LHCN-M2 (cell line): ENCODE results near the gene FIBP. TPM values are rescaled to one million over a fixed set of nuclear protein-coding genes. Genes with fewer than 3 reads are reported as not detected.

Experiments used
- DNase-seq: peaks from one replicate; pipeline ENCODE4 v3.0.0-alpha.2; 2012; ENCODE audit warnings: low read depth
- total RNA-seq: library from RNA; depleted of rRNA; stranded (reverse); fragments of >200 nt; gene quantifications from 2 replicates; pipeline ENCODE4 v1.2.3, GENCODE V29; 2014

Gene FIBP
- total RNA-seq, 1 experiment from 2014 or later = 165 TPM

DNA sequence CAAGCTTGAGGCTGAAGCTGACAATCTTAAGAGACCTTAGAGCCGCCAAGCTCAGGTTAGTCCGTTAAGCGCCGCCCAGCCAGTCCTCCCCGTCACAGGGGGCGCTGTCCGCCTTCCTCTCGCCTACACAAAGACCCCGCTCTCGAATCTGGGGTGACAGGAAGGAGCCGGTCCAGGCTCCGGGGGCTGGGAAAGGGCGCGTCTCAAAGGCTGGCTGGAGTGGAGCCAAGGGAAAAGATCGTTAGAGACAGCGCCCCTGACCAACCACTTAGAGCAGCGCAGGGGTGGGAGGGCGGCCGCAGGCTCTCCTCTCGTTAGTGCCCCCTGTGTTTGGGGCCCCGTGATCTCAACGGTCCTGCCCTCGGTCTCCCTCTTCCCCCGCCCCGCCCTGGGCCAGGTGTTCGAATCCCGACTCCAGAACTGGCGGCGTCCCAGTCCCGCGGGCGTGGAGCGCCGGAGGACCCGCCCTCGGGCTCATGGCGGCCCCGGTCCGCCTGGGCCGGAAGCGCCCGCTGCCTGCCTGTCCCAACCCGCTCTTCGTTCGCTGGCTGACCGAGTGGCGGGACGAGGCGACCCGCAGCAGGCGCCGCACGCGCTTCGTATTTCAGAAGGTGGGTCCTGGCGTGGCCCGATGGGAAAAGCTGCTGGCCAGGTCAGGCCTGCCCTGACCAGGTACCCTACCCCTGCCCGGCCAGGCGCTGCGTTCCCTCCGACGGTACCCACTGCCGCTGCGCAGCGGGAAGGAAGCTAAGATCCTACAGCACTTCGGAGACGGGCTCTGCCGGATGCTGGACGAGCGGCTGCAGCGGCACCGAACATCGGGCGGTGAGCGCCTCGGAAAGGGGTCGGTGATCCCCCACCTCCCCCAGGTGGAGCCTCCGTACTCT, 27.8 kb downstream of the FIBP start, which contains the start of gene MUS81:
MUS81 (plus strand) TSS at position 156 of the 887 bp plus-strand sequence; CDS start at position 477, 321 bp downstream.
- DNase-seq = peak; percentile 98

- DNase-seq = no peak
Measured at GRCh38 chr11:65859812-65860277, 28.4 kb downstream of the FIBP start.

- peak; percentile 97 for DNase-seq
Measured at GRCh38 chr11:65859095-65859811, 29.0 kb downstream of the FIBP start.

GRCh38 chr11:65858681-65859087, 29.6 kb downstream of the FIBP start:
- no peak for DNase-seq

DNA sequence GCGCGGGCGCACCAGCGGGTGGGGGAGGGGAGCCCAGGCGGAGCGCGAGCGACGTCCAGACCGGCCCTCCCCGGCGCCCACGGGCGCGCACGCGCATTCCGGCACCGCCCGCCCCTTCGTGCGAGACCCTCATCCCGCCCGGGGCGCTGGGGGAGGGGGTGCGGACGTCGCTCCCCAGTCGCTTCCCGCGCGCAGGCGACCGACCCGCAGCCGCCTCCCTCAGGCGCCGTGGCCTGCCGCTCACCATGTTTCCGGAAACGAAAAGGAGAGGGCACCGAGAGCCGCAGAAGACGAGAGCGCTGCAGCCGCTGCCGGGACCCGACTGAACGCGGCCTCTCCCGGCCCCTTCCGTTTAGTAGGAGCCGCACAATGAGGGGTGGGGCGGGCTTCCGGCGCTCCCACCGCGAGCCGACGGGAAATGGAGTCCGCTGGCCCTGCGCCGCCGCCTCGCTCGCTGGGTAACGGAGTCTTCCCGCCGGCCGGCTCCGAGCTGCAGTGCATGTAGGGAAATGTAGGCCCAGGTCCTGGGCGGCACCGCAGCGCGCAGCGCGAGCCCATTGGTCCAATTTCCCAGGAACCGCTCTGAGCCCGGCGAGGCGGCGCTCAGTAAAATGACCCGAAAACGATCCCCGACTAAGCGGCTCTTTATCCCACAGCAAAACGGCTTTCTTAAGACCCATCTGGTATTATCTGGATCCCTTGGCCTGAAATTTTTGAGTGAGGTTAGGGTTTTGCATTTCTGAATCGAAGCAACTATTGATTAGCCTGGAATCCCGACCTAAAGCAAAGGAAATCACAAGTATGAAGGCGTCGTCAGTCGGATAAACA, 30.2 kb downstream of the FIBP start, which contains the start of gene CFL1:
CFL1 (minus strand) TSS at position 328 of the 828 bp plus-strand sequence; CDS start at position 247, 81 bp downstream.
- peak; percentile 97 for DNase-seq

GRCh38 chr11:65857500-65857852, 30.8 kb downstream of the FIBP start:
- DNase-seq = peak; percentile 47

DNA sequence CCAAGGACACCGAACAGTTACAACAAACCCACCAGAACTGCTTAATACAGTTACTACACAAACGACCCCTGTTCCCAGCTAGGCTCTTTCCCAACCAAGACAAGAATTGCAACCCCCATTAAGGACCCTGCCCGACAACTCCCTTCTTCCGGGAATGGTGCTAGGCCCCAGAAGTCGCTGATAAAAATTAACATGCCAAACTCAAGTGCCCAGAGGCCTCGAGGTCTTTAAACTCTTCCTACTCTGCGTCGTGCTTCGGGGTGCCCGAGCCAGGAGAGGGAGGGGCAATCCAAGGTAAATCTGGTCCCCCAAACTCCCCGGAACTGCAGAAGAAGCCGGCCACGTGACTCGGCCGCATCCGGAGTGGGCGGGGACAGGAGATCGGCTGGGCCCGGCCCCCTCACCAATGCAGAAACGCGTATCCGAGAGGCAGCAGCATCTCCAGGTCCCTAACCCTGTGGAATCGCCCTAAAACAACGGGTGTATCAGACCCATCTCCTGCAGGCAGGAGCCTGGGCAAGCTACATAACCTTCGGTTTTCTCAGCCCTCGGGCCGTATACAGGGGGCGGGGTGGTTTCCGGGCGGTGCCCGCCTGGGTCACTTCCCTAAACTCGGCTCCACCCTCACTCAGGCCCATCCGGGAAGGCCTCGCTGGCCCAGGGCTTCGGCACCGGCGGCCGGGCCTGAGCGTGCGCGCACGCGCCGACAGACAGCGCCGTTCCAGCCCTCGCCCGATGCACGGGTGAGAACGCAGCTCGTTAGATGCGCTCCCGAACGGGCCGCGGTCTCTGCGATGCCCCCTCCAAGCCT, 31.4 kb downstream of the FIBP start:
- DNase-seq = peak; percentile 63

GRCh38 chr11:65855927-65856363, 32.3 kb downstream of the FIBP start:
- no peak for DNase-seq

GRCh38 chr11:65854852-65855837, 33.1 kb downstream of the FIBP start:
- no peak for DNase-seq

DNA sequence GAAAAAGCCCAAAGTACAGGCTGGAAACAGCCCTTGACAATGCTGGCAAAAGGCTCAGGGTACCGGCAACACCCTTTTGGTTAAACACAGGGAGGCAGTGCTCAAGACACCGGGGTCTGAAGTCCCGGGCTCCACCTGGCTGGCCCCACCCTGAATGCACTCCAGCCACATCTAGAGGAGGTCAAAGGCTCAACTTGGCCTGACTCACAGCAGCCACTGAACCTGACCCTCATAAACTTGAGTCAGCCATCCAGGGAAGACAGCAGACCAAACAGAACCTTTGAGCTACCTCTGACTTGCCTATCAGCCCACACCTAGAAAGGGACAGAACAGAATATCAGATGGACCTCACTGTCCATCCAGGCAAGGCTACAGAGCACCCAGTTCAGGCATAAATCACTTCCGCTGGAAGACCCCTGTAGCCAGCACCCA, 34.1 kb downstream of the FIBP start:
- DNase-seq = no peak

DNA sequence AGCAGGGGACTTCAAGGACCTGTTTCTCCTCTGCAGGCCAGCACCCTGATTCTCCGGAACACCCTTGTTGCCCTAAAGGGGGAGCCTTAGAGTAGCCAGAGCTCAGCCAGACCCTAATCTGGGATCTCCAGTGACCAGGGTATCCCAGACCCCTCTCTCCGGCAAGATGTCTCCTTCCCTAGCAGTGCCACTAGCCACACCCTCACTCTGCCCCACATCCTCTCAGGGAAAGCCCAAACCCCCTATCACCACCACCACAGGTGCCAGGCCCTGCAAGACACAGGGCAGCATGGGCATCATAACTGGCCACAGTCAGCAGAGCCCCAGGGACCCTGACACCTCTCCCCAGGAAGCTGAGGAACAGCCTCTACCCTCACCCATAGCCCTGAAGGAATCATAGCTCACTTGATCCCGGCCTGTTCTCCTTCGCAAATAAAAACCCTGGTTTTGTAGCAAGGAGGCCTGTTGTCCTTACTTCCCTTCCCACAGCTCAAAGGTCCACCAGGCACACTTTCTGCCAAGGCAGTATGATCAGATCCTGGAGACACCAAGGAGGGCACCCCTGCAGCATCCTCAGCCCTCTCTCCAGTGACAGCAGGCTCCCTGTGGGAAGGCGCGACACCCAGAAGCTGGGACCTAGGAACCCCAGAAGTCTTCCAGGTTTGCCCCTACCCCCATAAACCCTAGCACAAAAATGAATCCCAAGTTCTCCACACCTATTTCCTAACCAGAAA, 34.9 kb downstream of the FIBP start:
- no peak for DNase-seq

GRCh38 chr11:65852508-65853245, 35.6 kb downstream of the FIBP start:
- DNase-seq = no peak

GRCh38 chr11:65851811-65852507, 36.3 kb downstream of the FIBP start:
- no peak for DNase-seq

DNA sequence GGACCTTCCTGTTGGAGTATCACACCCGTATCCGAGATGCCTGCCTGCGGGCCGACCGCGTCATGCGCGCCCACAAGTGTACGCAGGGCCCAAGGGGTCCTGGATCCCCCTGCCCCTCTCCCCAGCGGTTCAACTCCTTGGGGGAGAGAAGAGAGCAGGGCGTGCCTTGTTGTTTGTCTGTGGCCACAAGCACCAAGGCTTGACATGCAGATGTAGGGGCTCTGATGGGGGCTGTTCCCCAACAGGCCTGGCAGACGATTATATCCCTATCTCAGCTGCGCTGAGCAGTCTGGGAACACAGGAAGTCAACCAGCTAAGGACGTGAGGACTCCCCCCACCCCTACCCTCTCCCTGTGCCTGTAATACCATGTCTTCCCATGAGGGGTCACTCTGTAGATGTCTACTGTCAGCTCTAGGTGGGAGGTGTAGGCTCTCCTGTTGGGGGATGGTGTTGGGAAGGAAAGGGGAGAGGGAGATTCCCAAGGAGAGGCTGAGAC, 37.1 kb downstream of the FIBP start:
- DNase-seq = no peak

DNA sequence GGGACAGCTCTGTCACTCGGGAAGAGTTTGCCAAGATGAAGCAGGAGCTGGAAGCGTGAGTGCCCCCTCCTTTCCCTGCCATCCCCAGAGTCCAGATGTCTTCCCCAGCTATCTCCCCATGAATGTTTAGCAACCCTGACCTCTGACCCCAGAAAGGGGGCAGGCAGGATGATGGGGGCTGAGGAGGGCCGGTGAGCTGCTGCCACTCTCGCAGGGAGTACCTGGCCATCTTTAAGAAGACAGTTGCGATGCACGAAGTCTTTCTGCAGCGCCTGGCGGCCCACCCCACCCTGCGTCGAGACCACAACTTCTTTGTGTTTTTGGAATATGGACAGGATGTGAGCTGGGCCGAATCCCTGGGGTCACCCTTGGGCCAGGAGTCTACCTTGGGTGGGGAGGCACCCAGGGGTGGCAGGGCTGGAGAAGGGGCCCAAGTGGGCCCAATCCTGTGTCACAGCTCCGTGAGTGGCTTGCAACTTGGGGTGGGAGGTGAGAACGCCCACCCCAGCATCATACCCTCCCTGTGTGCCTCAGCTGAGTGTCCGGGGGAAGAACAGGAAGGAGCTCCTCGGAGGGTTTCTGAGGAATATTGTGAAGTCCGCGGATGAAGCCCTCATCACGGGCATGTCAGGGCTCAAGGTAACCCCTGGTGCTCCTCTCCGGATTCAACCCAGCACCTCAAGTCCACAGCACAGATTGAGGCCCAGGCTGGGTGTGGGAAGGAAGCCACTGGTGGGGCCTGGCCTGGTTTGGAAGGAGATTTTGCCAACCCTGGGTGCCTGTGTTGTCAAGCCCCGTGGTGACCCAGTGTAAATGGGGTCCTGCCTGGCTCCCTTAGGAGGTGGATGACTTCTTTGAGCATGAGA, 37.8 kb downstream of the FIBP start:
- no peak for DNase-seq

DNA sequence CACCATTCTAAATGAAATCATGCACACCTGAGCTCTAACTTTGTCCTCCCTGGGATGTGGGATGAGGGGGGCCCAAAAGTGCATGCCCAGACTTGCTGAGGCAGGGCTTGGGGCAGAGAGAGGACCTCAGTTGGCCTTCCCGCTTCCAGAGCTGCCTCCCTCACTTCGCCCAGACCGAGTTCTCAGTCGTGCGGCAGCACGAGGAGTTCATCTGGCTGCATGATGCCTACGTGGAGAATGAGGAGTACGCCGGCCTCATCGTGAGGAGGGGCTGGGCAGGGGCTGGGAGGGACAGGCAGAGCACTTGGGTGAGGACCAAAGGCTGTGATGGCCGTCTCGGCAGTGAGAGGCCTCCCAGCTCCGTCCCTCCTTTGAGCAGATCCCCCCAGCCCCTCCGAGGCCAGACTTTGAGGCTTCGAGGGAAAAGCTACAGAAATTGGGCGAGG, 38.5 kb downstream of the FIBP start:
- DNase-seq = no peak
